Endothelial cell of umbilical vein (primary cell): ENCODE results near the gene GPR82. TPM values are rescaled to one million over a fixed set of nuclear protein-coding genes. Genes with fewer than 3 reads are reported as not detected.
"Not testable (repeated sequence)": the region's sequence is repeated elsewhere in the genome, so short reads cannot be mapped to it uniquely, and the experiment has no call there.

Experiments
- Bru-seq: library from RNA; stranded (reverse); fragments of 400-500 nt; gene quantifications from one replicate; lab custom pipeline; 2021; lab: Mats Ljungman, UMichigan
- BruChase-seq, 2 experiments: library from RNA; stranded (reverse); fragments of 400-500 nt; gene quantifications; one replicate each; lab custom pipeline; 2021; lab: Mats Ljungman, UMichigan
- BruUV-seq: library from RNA; stranded (reverse); fragments of 400-500 nt; replicated peaks from 2 replicates; lab custom pipeline; 2021; lab: Mats Ljungman, UMichigan
- CTCF ChIA-PET: fragments of 300-600, 350-600 bp; sonication (Branson Sonifier 250); formaldehyde crosslinking; loops from one replicate; lab custom pipeline; 2021; ENCODE audit warnings: antibody characterized with exemption, inconsistent platforms; lab: Charles Lee
- POLR2A ChIA-PET: fragments of 300-600, 350-600 bp; sonication (Branson Sonifier 250); formaldehyde crosslinking; loops from one replicate; lab custom pipeline; 2021; ENCODE audit warnings: antibody characterized with exemption, inconsistent platforms; lab: Charles Lee
- DNase-seq: peaks from one replicate; pipeline ENCODE4 v3.0.0-alpha.2; 2011; ENCODE audit warnings: low read depth, low spot score
- FAIRE-seq: peaks from 2 replicates; lab custom pipeline; 2011; peaks lifted over from hg19 to GRCh38; lab: Jason Lieb, UNC
- H2AFZ ChIP-seq: 2 replicates; pipeline ENCODE4 v1.6.0; 2012; ENCODE audit warnings: low read depth, low read length, control low read depth, inconsistent platforms
- H3K27ac ChIP-seq: 2 replicates; pipeline ENCODE4 v1.5.1; 2011; ENCODE audit warnings: low read depth, mild to moderate bottlenecking, control low read depth, low read length, moderate library complexity; ENCODE audit not compliant: insufficient read depth
- H3K27me3 ChIP-seq, 2 experiments: 2 replicates each; pipeline versions ENCODE4 v1.6.0 to v1.6.1; 2011; ENCODE audit warnings: low read length in 2 of 2, mixed read lengths in 1 of 2; ENCODE audit not compliant: control insufficient read depth in 2 of 2, insufficient read depth in 2 of 2
- H3K36me3 ChIP-seq, 2 experiments: 2 replicates in 1 of 2; 3 replicates in 1 of 2; pipeline ENCODE4 v1.5.1; 2011; ENCODE audit warnings: low read length in 2 of 2, mild to moderate bottlenecking in 1 of 2, moderate library complexity in 1 of 2; ENCODE audit not compliant: control insufficient read depth in 2 of 2, insufficient read depth in 2 of 2; ENCODE audit errors: extremely low read depth in 1 of 2
- H3K4me1 ChIP-seq: 3 replicates; pipeline ENCODE4 v1.5.1; 2011; ENCODE audit warnings: mild to moderate bottlenecking, low read length; ENCODE audit not compliant: control insufficient read depth, insufficient read depth; ENCODE audit errors: extremely low read depth
- H3K4me2 ChIP-seq: 2 replicates; pipeline ENCODE4 v1.6.1; 2011; ENCODE audit warnings: low read length, control low read depth, mixed read lengths; ENCODE audit not compliant: insufficient read depth
- H3K4me3 ChIP-seq, 3 experiments: fragments of 200-600 bp in 1 of 3; sonication (generic), shearing (Covaris generic) in 1 of 3; replicated peaks in 1 of 3; 2 replicates each; pipeline ENCODE4 v1.5.1; 2011 to 2016; ENCODE audit warnings: control low read depth in 3 of 3, low read length in 3 of 3, mild to moderate bottlenecking in 2 of 3, inconsistent platforms in 1 of 3, low read depth in 1 of 3, moderate library complexity in 1 of 3; ENCODE audit not compliant: insufficient read depth in 1 of 3
- H3K79me2 ChIP-seq: 2 replicates; pipeline ENCODE4 v1.6.0; 2012; ENCODE audit warnings: low read length, inconsistent platforms; ENCODE audit not compliant: control insufficient read depth, insufficient read depth
- H3K9ac ChIP-seq: replicated peaks from 2 replicates; pipeline ENCODE3; 2011; ENCODE audit warnings: low read length, control low read depth; ENCODE audit not compliant: insufficient read depth; ENCODE audit errors: extremely low read depth
- H3K9me1 ChIP-seq: replicated peaks from 3 replicates; pipeline ENCODE4 v1.6.0; 2011; ENCODE audit warnings: mild to moderate bottlenecking, low read length; ENCODE audit not compliant: control insufficient read depth, insufficient read depth; ENCODE audit errors: extremely low read depth
- H3K9me3 ChIP-seq: replicated peaks from 2 replicates; pipeline ENCODE4 v1.5.1; 2012; ENCODE audit warnings: low read length, inconsistent platforms; ENCODE audit not compliant: control insufficient read depth, insufficient read depth
- H4K20me1 ChIP-seq: replicated peaks from 2 replicates; pipeline ENCODE3; 2011; ENCODE audit warnings: mild to moderate bottlenecking, low read length; ENCODE audit not compliant: control insufficient read depth, insufficient read depth; ENCODE audit errors: extremely low read depth
- EZH2 ChIP-seq: IDR thresholded peaks from 2 replicates; pipeline ENCODE4 v1.6.1; 2012; ENCODE audit warnings: borderline replicate concordance, low read depth, mild to moderate bottlenecking, moderate library complexity, low read length, inconsistent platforms; ENCODE audit not compliant: severe bottlenecking
- FOS ChIP-seq: IDR thresholded peaks from 2 replicates; pipeline ENCODE4 v1.6.1; 2011; ENCODE audit warnings: mild to moderate bottlenecking, low read length, moderate library complexity, borderline replicate concordance; ENCODE audit not compliant: insufficient read depth
- GATA2 ChIP-seq: IDR thresholded peaks from 2 replicates; pipeline ENCODE4 v1.7.0; 2011; ENCODE audit warnings: low read depth, mild to moderate bottlenecking, moderate library complexity, mixed read lengths, low read length; ENCODE audit not compliant: insufficient read length, insufficient read depth
- JUN ChIP-seq: IDR thresholded peaks from 2 replicates; pipeline ENCODE4 v1.6.1; 2011; ENCODE audit warnings: borderline replicate concordance, low read depth; ENCODE audit not compliant: insufficient read length, insufficient read depth
- MAX ChIP-seq: IDR thresholded peaks from 2 replicates; pipeline ENCODE4 v1.6.1; 2011; ENCODE audit not compliant: insufficient read depth, insufficient read length
- MYC ChIP-seq: IDR thresholded peaks from one replicate; pipeline ENCODE4 v1.6.1; 2011; ENCODE audit warnings: mild to moderate bottlenecking, low read depth, low read length
- POLR2A ChIP-seq: IDR thresholded peaks from 2 replicates; pipeline ENCODE4 v1.6.1; 2012; ENCODE audit warnings: low read depth, mild to moderate bottlenecking, control low read depth, low read length
- POLR2AphosphoS5 ChIP-seq: IDR thresholded peaks from 2 replicates; pipeline ENCODE4 v1.6.1; 2012; ENCODE audit warnings: low read depth, mild to moderate bottlenecking, control low read depth, low read length, moderate library complexity; ENCODE audit not compliant: insufficient read depth
- dilution Hi-C: fragments of 300-500 bp; cut with MboI; formaldehyde crosslinking; loops from one replicate; pipeline ENCODE4 v1.15.0; 2019; ENCODE audit warnings: low sequenced_read_pairs; ENCODE audit not compliant: extremely low pct_ligation_motif_present
- intact Hi-C: fragments of 100-400 bp; cut with micrococcal nuclease; formaldehyde crosslinking; loops from one replicate; pipeline ENCODE4 v1.10.0; 2022
- long read RNA-seq: library from polyadenylated mRNA; stranded (forward); transcript quantifications from one replicate; pipeline ENCODE4 v2.0.0, GENCODE V29; 2021
- polyA minus RNA-seq, 3 experiments: library from RNA; depleted of rRNA, polyadenylated mRNA; stranded (reverse); fragments of >200 nt; gene quantifications; 1 replicate in 1 of 3; 2 replicates in 2 of 3; pipeline ENCODE4 v1.2.3, GENCODE V29; 2011
- polyA plus RNA-seq, 4 experiments: library from polyadenylated mRNA; depleted of rRNA in 3 of 4; stranded (reverse) in 3 of 4; unstranded in 1 of 4; fragments of >200 nt; gene quantifications; 2 replicates each; pipeline versions ENCODE4 v1.2.1 to v1.2.3, GENCODE V29; 2011 to 2012; ENCODE audit warnings: missing spikeins in 1 of 4
- total RNA-seq: library from RNA; stranded (reverse); gene quantifications from 2 replicates; pipeline ENCODE4 v1.2.3, GENCODE V29; 2021
- TF ChIP-seq, protein P1 (sequence below), 2 donors: IDR thresholded peaks; 1 replicate in 1 of 2; 2 replicates in 1 of 2; pipeline ENCODE4 v1.5.1; 2011; ENCODE audit warnings: low read length in 2 of 2, mild to moderate bottlenecking in 2 of 2, moderate library complexity in 2 of 2, control low read depth in 1 of 2, inconsistent platforms in 1 of 2, low read depth in 1 of 2; ENCODE audit not compliant: insufficient read depth in 1 of 2; ENCODE audit errors: extremely low read depth in 1 of 2

Gene GPR82, protein sequence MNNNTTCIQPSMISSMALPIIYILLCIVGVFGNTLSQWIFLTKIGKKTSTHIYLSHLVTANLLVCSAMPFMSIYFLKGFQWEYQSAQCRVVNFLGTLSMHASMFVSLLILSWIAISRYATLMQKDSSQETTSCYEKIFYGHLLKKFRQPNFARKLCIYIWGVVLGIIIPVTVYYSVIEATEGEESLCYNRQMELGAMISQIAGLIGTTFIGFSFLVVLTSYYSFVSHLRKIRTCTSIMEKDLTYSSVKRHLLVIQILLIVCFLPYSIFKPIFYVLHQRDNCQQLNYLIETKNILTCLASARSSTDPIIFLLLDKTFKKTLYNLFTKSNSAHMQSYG
- total RNA-seq (not detected in 2 replicates), polyA plus RNA-seq (not detected in 2 replicates), polyA minus RNA-seq (not detected in 2 replicates), Bru-seq, nascent RNA (not detected), BruChase-seq, experiment 1, labeled RNA remaining after a 6-hour chase (not detected), BruChase-seq, experiment 2, labeled RNA remaining after a 2-hour chase (not detected)
- polyA plus RNA-seq (2011; cell fraction: cytosol; rRNA removed), result not detected in 2 replicates
- polyA plus RNA-seq (2011; cell fraction: nucleus; rRNA removed), result not detected in 2 replicates
- polyA plus RNA-seq (2012), result not detected in 2 replicates
- polyA minus RNA-seq (2011; cell fraction: cytosol; rRNA and poly(A)+ RNA removed), result not detected
- not detected in 2 replicates for polyA minus RNA-seq (2011; cell fraction: nucleus; rRNA and poly(A)+ RNA removed)
- long read RNA-seq, result 0 reads

GRCh38 chrX:41723826-41724225 is at the start of gene GPR82:
TSS of gene GPR82 (plus strand) at chrX:41724181. CDS start at chrX:41727027, 2,846 bp downstream.
- no TSS peak for BruUV-seq
- Histone ChIP-seq H3K4me2 (no peak within 1 kb of the TSS), H3K9ac (no peak within 1 kb of the TSS), H4K20me1 (no peaks in the 10 kb centered on the region), H3K9me1 (no peaks in the 10 kb centered on the region), H2AFZ (no peak within 1 kb of the TSS), H3K4me3 (no peak within 1 kb of the TSS), H3K9me3 (no peaks in the 10 kb centered on the region), H3K4me1 (no peaks in the 10 kb centered on the region), H3K27ac (no peak within 1 kb of the TSS), H3K36me3 (no peaks in the 10 kb centered on the region), H3K79me2 (no peaks in the 10 kb centered on the region), H3K27me3 (no peaks in the 10 kb centered on the region)
- no peak for FAIRE-seq
- TF ChIP-seq FOS (no peak), EZH2 (no peak), JUN (no peak), POLR2AphosphoS5 (no peak), GATA2 (no peak), MAX (no peak), MYC (no peak), POLR2A (no peak)
- TF ChIP-seq, protein P1, sequence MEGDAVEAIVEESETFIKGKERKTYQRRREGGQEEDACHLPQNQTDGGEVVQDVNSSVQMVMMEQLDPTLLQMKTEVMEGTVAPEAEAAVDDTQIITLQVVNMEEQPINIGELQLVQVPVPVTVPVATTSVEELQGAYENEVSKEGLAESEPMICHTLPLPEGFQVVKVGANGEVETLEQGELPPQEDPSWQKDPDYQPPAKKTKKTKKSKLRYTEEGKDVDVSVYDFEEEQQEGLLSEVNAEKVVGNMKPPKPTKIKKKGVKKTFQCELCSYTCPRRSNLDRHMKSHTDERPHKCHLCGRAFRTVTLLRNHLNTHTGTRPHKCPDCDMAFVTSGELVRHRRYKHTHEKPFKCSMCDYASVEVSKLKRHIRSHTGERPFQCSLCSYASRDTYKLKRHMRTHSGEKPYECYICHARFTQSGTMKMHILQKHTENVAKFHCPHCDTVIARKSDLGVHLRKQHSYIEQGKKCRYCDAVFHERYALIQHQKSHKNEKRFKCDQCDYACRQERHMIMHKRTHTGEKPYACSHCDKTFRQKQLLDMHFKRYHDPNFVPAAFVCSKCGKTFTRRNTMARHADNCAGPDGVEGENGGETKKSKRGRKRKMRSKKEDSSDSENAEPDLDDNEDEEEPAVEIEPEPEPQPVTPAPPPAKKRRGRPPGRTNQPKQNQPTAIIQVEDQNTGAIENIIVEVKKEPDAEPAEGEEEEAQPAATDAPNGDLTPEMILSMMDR (IDR thresholded peaks at IDR 0.05; ENCODE audit: extremely low read depth in 1 of 2, insufficient read depth in 1 of 2, low read depth in 1 of 2, low read length in 2 of 2), result no peak
- intact Hi-C loops (no loop called here), dilution Hi-C loops (no loop called here)
- POLR2A ChIA-PET, result no interaction called here
- no peak for DNase-seq
- CTCF ChIA-PET, result no interaction called here

DNA sequence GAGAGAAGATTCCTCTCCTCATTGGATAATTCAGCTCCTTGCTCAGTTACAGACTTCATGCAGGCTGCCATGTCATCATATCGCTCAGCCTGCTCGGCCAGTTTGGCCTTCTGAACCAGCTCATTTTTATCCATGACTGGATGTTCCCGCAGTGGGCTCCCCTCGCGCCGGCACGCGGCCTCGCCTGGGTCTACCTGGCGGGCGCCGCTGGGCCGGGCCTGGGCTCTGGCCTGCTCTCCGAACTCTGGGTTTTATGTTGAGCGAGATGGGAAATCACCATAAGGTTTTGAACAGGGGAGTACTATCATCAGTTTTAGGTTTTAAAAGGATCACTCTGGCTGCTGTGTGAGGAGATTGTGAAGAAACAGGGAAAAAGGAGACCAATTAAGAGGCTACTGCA is 47.6 kb upstream of the GPR82 start:
- dilution Hi-C loops, H2AFZ ChIP-seq, POLR2A ChIA-PET, BruUV-seq, H3K79me2 ChIP-seq, H3K27ac ChIP-seq, H3K36me3 ChIP-seq, intact Hi-C loops, CTCF ChIA-PET, H3K9me3 ChIP-seq, H3K4me3 ChIP-seq, H3K9ac ChIP-seq, H3K9me1 ChIP-seq, FAIRE-seq, H4K20me1 ChIP-seq, H3K4me1 ChIP-seq, DNase-seq, H3K27me3 ChIP-seq, H3K4me2 ChIP-seq: not testable (repeated sequence)
